ENCODE measurements around the gene STAM.
"Not testable (repeated sequence)": the region's sequence is repeated elsewhere in the genome, so short reads cannot be mapped to it uniquely, and the experiment has no call there.

The STAM gene

GRCh38 chr10:17626656-17627055 lies 17.3 kb upstream of the STAM start:
- no peak for DNase-seq (ENCODE audit: low read depth)
- H3K4me3 ChIP-seq (ENCODE audit: low read depth, low read length) = no peak overlapping the region
- TF ChIP-seq CTCF (IDR thresholded peaks at IDR 0.05; ENCODE audit: low read depth, low read length, missing control alignments) = no peak

- DNase-seq (ENCODE audit: low read depth); H3K4me3 ChIP-seq (ENCODE audit: low read depth, low read length): not testable (repeated sequence)
These were observed 11.4 kb upstream of the STAM start for GRCh38 chr10:17632590-17632989.

GRCh38 chr10:17633353-17633752 lies 10.6 kb upstream of the STAM start:
- no peak overlapping the region for H3K4me3 ChIP-seq (ENCODE audit: low read depth, low read length)
- no peak for DNase-seq (ENCODE audit: low read depth)
- TF ChIP-seq CTCF (IDR thresholded peaks at IDR 0.05; ENCODE audit: low read depth, low read length, missing control alignments) = no peak

GRCh38 chr10:17637869-17638268 lies 6.1 kb upstream of the STAM start:
- no peak for DNase-seq (ENCODE audit: low read depth)
- H3K4me3 ChIP-seq (ENCODE audit: low read depth, low read length) = no peak overlapping the region
- no peak for TF ChIP-seq CTCF (IDR thresholded peaks at IDR 0.05; ENCODE audit: low read depth, low read length, missing control alignments)

- H3K4me3 ChIP-seq (ENCODE audit: low read depth, low read length) = no peak overlapping the region
- DNase-seq (ENCODE audit: low read depth) = no peak
- TF ChIP-seq CTCF (IDR thresholded peaks at IDR 0.05; ENCODE audit: low read depth, low read length, missing control alignments) = no peak
These were observed 3.6 kb upstream of the STAM start for GRCh38 chr10:17640331-17640816.

- DNase-seq (ENCODE audit: low read depth) = no peak
- TF ChIP-seq CTCF (IDR thresholded peaks at IDR 0.05; ENCODE audit: low read depth, low read length, missing control alignments) = no peak
These were observed 604 bp upstream of the STAM start for GRCh38 chr10:17643339-17643754.

GRCh38 chr10:17644485-17644943 lies 563 bp downstream of the STAM start:
- DNase-seq (ENCODE audit: low read depth) = no peak
- TF ChIP-seq CTCF (IDR thresholded peaks at IDR 0.05; ENCODE audit: low read depth, low read length, missing control alignments) = no peak
- H3K4me3 ChIP-seq (ENCODE audit: low read depth, low read length) = peak overlapping the region; percentile 84

More at GRCh38 chr10:17643339-17643754, 604 bp upstream of the STAM start:
- peak overlapping the region; percentile 84 for H3K4me3 ChIP-seq (ENCODE audit: low read depth, low read length)
